Measurements from ENCODE around the gene SHC4.

The SHC4 gene

GRCh38 chr15:48989170-48989569, 25.5 kb upstream of the SHC4 start:
- no peak for TF ChIP-seq CTCF (IDR thresholded peaks at IDR 0.05; ENCODE audit: low read depth, low read length)
- DNase-seq (ENCODE audit: low read depth in 2 of 2): no peak
- no peak overlapping the region for H3K4me3 ChIP-seq (replicated peaks in 1 of 2; ENCODE audit: low read depth in 2 of 2, low read length in 2 of 2)

GRCh38 chr15:48987142-48987541, 23.4 kb upstream of the SHC4 start:
- no peak for TF ChIP-seq CTCF (IDR thresholded peaks at IDR 0.05; ENCODE audit: low read depth, low read length)
- H3K4me3 ChIP-seq (replicated peaks in 1 of 2; ENCODE audit: low read depth in 2 of 2, low read length in 2 of 2): no peak overlapping the region
- no peak for DNase-seq (ENCODE audit: low read depth in 2 of 2)

GRCh38 chr15:48986240-48986639, 22.5 kb upstream of the SHC4 start:
- TF ChIP-seq CTCF (IDR thresholded peaks at IDR 0.05; ENCODE audit: low read depth, low read length): no peak
- no peak for DNase-seq (ENCODE audit: low read depth in 2 of 2)
- H3K4me3 ChIP-seq (replicated peaks in 1 of 2; ENCODE audit: low read depth in 2 of 2, low read length in 2 of 2): no peak overlapping the region

- DNase-seq (ENCODE audit: low read depth in 2 of 2): no peak
- H3K4me3 ChIP-seq (replicated peaks in 1 of 2; ENCODE audit: low read depth in 2 of 2, low read length in 2 of 2): no peak overlapping the region
- TF ChIP-seq CTCF (IDR thresholded peaks at IDR 0.05; ENCODE audit: low read depth, low read length): no peak
Observed at GRCh38 chr15:48985516-48985915, 21.8 kb upstream of the SHC4 start.

- no peak overlapping the region for H3K4me3 ChIP-seq (replicated peaks in 1 of 2; ENCODE audit: low read depth in 2 of 2, low read length in 2 of 2)
- TF ChIP-seq CTCF (IDR thresholded peaks at IDR 0.05; ENCODE audit: low read depth, low read length): no peak
- peak in 1 of 2 donors; percentile 10 for DNase-seq (ENCODE audit: low read depth in 2 of 2)
Observed at GRCh38 chr15:48984811-48985352, 21.2 kb upstream of the SHC4 start.

GRCh38 chr15:48984021-48984710, 20.4 kb upstream of the SHC4 start:
- TF ChIP-seq CTCF (IDR thresholded peaks at IDR 0.05; ENCODE audit: low read depth, low read length): no peak
- H3K4me3 ChIP-seq (replicated peaks in 1 of 2; ENCODE audit: low read depth in 2 of 2, low read length in 2 of 2): no peak overlapping the region
- no peak for DNase-seq (ENCODE audit: low read depth in 2 of 2)

- TF ChIP-seq CTCF (IDR thresholded peaks at IDR 0.05; ENCODE audit: low read depth, low read length): no peak
- H3K4me3 ChIP-seq (replicated peaks in 1 of 2; ENCODE audit: low read depth in 2 of 2, low read length in 2 of 2): no peak overlapping the region
- no peak for DNase-seq (ENCODE audit: low read depth in 2 of 2)
Observed at GRCh38 chr15:48983300-48983699, 19.6 kb upstream of the SHC4 start.

All from cardiac fibroblast (primary cell).